Measurements from ENCODE around the gene SYT2. TPM values are rescaled to one million over a fixed set of nuclear protein-coding genes. Genes with fewer than 3 reads are reported as not detected.
"Not testable (repeated sequence)": the region's sequence is repeated elsewhere in the genome, so short reads cannot be mapped to it uniquely, and the experiment has no call there.

SYT2 gene
- total RNA-seq, 1 experiment from 2014 or later: not detected

DNA sequence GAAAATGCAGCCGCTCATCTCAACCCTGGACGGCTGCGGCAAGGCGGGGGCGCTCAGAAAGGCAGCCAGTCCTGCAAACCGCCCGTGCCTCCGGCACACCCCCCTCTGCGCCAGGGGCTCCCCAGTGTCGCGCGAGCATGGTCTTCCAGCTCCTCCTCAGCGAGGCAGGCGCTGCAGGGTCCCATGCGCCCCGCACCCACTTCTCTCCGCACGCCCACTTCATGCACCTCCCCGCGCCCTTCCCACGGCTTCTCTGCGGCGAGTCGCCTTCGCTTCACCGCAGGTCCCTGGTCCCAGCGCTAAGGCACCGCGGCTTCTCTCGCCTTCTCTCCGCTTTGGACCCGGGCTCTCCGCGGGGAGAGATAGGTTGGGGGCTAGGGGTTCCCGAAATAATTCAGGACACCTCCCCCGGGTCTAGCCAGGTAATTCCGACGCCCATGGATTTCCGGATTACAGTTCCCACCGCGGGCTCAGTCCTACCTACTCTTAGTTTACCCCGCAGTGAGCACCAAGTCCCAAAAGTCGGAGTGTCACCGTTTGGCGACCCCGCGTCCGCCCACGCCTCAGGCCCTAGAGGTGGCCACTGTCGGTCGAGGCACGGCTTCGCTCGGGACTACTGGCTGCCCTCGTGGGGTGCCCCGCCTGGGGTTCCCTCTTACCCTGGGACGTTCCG, 67.5 kb downstream of the SYT2 start:
- no peak for DNase-seq (ENCODE audit: low read depth)

DNA sequence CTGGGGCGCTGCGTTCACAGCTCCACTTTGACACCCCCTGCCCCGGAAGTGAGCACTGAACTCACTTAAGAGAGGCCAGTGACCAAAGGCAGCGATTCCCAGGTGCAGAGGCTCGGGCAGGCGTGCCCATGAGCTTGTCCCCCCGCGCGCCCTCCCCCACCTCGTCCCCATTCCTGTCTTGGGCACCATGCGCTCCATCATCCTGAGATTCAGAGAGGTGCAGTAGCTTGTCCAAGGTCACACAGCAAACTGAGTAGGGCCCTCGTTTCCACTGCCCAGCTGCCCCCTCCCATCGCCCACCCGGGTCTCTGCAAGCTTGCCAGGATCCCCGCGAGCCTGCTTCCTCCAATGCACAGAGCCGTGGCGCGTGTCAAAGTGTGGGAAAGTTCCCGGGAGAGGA, 68.0 kb downstream of the SYT2 start:
- DNase-seq (ENCODE audit: low read depth): no peak

- DNase-seq (ENCODE audit: low read depth): peak; percentile 82
Measured at GRCh38 chr1:202639500-202639899, 70.8 kb downstream of the SYT2 start.

GRCh38 chr1:202638701-202639305, 71.5 kb downstream of the SYT2 start:
- DNase-seq (ENCODE audit: low read depth): not testable (repeated sequence)

DNA sequence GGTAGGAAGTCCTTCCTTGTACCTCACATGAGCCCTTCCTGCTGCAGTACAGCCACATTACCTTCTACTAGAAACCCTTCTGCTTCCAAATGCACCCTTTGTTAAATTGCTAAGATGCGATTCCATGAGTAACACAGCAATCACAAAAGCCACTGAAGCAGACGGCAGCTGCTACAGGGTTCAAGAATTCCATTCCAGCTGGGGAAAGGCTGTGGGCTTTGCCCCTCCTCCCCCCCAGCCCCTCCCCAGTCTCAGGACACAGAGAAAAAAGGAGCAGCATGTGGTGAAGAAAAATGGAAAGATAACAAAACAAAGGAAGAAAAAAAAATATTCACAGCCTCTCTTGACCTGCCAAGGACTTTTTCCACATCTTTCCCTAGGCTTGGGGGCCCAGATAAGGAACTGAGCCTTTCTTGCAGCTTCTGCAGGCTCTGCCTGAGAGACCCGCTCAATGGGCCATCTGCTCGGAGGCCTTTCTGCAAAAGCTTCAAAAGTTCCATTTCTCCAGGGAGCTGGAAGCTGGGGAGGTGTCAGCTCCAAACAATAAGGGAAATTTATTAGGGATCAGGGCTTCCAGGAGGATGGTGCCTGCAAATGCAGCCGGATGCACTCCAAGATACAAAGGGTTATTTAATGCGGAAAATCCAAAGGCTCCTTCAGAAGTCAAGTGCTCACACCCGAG, 72.1 kb downstream of the SYT2 start:
- no peak for DNase-seq (ENCODE audit: low read depth)

- DNase-seq (ENCODE audit: low read depth): not testable (repeated sequence)
Measured at GRCh38 chr1:202637321-202638018, 72.8 kb downstream of the SYT2 start.

DNA sequence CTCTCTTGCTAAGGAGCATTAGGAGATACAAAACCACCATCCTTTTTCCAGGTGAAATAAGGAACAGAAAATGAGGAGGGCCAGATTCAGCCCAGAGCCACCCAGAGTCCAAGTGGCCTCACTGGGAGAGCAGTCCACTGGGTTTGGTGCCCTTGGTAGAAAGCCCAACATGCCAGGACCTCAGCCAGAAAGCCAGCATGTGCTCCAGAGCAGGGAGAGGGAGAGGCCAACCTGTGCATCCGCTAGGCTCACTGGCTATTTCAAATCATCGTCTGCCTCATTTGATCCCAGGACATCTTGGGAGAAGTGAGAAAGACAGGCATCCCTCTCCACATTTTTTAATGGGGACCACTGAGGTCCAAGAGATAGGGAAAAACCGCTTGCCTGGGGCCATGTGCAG, 74.1 kb downstream of the SYT2 start:
- not testable (repeated sequence) for DNase-seq (ENCODE audit: low read depth)

DNA sequence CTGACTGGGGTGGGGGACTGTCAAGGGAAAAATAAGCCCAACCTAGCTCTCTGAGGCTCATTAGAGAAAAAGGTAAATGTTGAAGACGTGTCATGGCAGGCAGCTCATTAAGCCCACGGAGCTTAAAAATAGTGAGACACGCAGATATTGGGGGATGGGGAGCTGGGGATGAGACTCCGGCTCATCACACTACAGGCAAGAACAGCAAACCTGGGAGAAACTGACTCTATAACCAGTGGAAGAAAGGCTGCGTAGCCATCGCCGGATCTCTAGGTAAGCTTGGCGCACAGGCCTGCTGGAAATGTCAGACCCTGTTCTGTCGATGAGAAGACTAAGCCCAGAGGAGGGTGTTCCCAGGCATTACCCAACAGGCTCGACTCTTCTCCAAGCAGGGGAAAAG, 78.0 kb downstream of the SYT2 start:
- no peak for DNase-seq (ENCODE audit: low read depth)

DNA sequence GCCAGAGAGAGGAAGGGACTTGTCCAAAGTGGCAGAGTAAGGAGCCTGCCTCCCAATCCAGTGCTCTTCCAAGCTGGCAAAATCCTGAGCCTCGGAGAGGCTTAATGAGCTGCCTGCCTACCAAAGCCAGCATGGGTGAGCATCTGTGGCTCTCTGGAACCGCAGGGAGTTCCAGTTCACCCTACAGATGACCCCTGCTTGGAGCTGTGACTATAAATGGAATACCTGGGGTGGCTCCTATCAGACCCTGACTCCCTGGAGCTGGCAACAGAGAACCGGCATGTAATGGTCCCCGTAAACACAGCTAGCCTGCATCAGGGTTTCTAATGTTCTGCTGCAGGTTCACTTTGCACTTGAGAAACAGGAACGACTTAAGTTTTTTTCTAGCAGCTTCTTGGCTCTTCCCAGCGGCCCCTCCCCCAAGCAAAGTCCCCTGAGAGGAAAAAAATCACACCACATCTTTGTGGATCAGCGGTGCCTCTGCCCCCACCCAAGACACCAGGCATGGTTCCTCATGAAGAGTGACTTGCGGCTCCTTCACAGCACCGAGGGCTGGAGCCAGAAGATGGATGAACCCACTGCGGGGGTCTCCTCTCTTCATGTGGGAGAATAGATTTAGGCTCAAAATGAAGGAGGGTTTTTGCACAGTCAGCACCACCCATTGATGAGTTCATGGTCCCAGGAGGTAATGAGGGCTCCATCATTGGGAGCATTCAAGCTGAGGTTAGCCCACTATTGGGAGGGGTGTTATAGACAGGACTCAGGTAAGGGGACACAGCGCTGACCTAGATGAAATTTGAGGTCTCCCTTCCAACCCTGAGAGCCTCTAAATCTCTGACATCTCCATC, 79.0 kb downstream of the SYT2 start:
- no peak for DNase-seq (ENCODE audit: low read depth)

- DNase-seq (ENCODE audit: low read depth): no peak
Measured at GRCh38 chr1:202630541-202630940, 79.7 kb downstream of the SYT2 start.

GRCh38 chr1:202630096-202630495, 80.2 kb downstream of the SYT2 start:
- DNase-seq (ENCODE audit: low read depth): not testable (repeated sequence)

- not testable (repeated sequence) for DNase-seq (ENCODE audit: low read depth)
Measured at GRCh38 chr1:202629257-202629811, 80.9 kb downstream of the SYT2 start.

- no peak for DNase-seq (ENCODE audit: low read depth)
Measured at GRCh38 chr1:202628646-202629215, 81.5 kb downstream of the SYT2 start.

GRCh38 chr1:202627841-202628565, 82.3 kb downstream of the SYT2 start:
- no peak for DNase-seq (ENCODE audit: low read depth)

DNA sequence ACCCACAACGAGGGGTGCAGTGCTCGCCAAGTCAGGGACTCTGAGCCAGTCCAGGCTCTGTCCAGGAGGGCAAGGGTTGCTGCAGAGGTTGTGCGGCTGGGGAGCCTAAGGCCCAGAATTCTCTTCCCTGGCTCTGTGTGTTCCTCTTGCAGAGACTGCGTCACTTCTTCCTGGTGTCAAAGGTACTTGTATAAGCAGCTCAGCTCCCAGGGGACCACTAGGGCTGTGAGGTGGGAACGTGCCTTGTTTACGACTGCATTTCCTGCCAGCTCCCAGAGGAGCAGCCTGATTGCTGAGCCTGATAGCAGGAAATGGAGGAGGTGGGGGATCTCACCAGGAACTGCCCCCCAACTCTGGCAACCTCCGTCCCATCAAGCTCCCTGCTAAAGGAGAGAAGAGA, 83.2 kb downstream of the SYT2 start:
- not testable (repeated sequence) for DNase-seq (ENCODE audit: low read depth)

- DNase-seq (ENCODE audit: low read depth): peak; percentile 67
Measured at GRCh38 chr1:202625416-202626360, 84.6 kb downstream of the SYT2 start.

DNA sequence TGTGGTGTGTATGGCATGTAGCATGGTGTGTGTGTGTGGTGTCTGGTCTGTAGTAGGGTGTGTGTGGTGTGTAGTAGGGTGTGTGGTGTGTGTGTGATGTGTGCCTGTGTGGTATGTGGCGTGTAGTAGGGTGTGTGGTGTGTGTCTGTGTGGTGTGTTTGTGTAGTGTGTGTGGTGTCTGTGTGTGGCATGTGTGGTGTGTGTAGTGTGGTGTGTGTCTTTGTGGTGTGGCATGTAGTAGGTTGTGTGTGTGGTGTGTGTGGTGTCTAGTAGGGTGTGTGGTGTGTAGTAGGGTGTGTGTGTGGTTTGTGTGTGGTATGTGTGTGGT, 85.5 kb downstream of the SYT2 start:
- peak; percentile 18 for DNase-seq (ENCODE audit: low read depth)

GRCh38 chr1:202624088-202624780, 86.0 kb downstream of the SYT2 start:
- DNase-seq (ENCODE audit: low read depth): no peak
